GM19035 (cell line): ENCODE measurements around the gene LETM1.

Source experiments
- ATAC-seq: cut with Tn5 transposase; IDR thresholded peaks from one replicate; pipeline ENCODE4 v1.9.1; 2021; ENCODE audit not compliant: unreplicated experiment

The LETM1 gene

GRCh38 chr4:1873291-1873690, 17.3 kb upstream of the LETM1 start:
- ATAC-seq: no peak

- no peak for ATAC-seq
Measured at GRCh38 chr4:1872870-1873269, 16.9 kb upstream of the LETM1 start.

- ATAC-seq: peak; percentile 12
Measured at GRCh38 chr4:1871471-1872021, 15.6 kb upstream of the LETM1 start.

- ATAC-seq: peak; percentile 63
Measured at GRCh38 chr4:1870578-1871443, 14.9 kb upstream of the LETM1 start, which contains the start of gene NSD2. Gene NSD2, plus strand, starts transcription at chr4:1871393. Its CDS starts 29,262 bp downstream, at chr4:1900655.

GRCh38 chr4:1870328-1870577, 14.3 kb upstream of the LETM1 start:
- peak; percentile 51 for ATAC-seq

- ATAC-seq: no peak
Measured at GRCh38 chr4:1869530-1870327, 13.8 kb upstream of the LETM1 start.

- no peak for ATAC-seq
Measured at GRCh38 chr4:1868912-1869311, 13.0 kb upstream of the LETM1 start.

GRCh38 chr4:1868293-1868692, 12.3 kb upstream of the LETM1 start:
- no peak for ATAC-seq

- ATAC-seq: no peak
Measured at GRCh38 chr4:1866189-1866661, 10.3 kb upstream of the LETM1 start.

GRCh38 chr4:1864076-1865008, 8.4 kb upstream of the LETM1 start:
- ATAC-seq: no peak

- no peak for ATAC-seq
Measured at GRCh38 chr4:1863297-1864033, 7.5 kb upstream of the LETM1 start.

- no peak for ATAC-seq
Measured at GRCh38 chr4:1862961-1863296, 7.0 kb upstream of the LETM1 start.

- ATAC-seq: no peak
Measured at GRCh38 chr4:1862055-1862911, 6.3 kb upstream of the LETM1 start.

GRCh38 chr4:1859389-1859753, 3.4 kb upstream of the LETM1 start:
- ATAC-seq: no peak

GRCh38 chr4:1857931-1858330, 2.0 kb upstream of the LETM1 start:
- no peak for ATAC-seq

GRCh38 chr4:1856943-1857699, 1.2 kb upstream of the LETM1 start:
- no peak for ATAC-seq

- peak; percentile 31 for ATAC-seq
Measured at GRCh38 chr4:1855333-1856070, 454 bp downstream of the LETM1 start.

GRCh38 chr4:1854752-1855151, 1.2 kb downstream of the LETM1 start:
- ATAC-seq: no peak
